Activated CD4-positive, alpha-beta T cell treated with anti-CD3 and anti-CD28 coated beads for 36 hours (primary cell): Measurements from ENCODE around the gene DLL4. TPM values are rescaled to one million over a fixed set of nuclear protein-coding genes. Genes with fewer than 3 reads are reported as not detected.

ENCODE experiments used
- ATAC-seq: fragments of 200-7000 bp; cut with Tn5 transposase; one replicate; pipeline ENCODE4 v1.10.0; 2021; ENCODE audit warnings: mild to moderate bottlenecking, moderate library complexity
- CTCF ChIA-PET: fragments of 350-600 bp; sonication (Branson Sonifier 250); formaldehyde crosslinking; loops from one replicate; lab custom pipeline; 2021; ENCODE audit warnings: antibody characterized with exemption; lab: Charles Lee
- POLR2A ChIA-PET: fragments of 350-600 bp; sonication (Branson Sonifier 250); formaldehyde crosslinking; loops from one replicate; lab custom pipeline; 2021; ENCODE audit warnings: antibody characterized with exemption, inconsistent platforms; lab: Charles Lee
- DNase-seq: peaks from one replicate; pipeline ENCODE4 v3.0.0-alpha.2; 2020
- H3K27ac Mint-ChIP-seq: one replicate; pipeline ENCODE4 v1.8.0; 2021; ENCODE audit warnings: mixed read lengths
- H3K27me3 Mint-ChIP-seq: one replicate; pipeline ENCODE4 v1.8.0; 2021; ENCODE audit warnings: mixed read lengths
- H3K36me3 Mint-ChIP-seq: one replicate; pipeline ENCODE4 v1.8.0; 2021; ENCODE audit warnings: low read depth, mixed read lengths
- H3K4me1 Mint-ChIP-seq: one replicate; pipeline ENCODE4 v1.8.0; 2021; ENCODE audit warnings: mixed read lengths
- H3K4me3 Mint-ChIP-seq: one replicate; pipeline ENCODE4 v1.8.0; 2021; ENCODE audit warnings: mild to moderate bottlenecking, moderate library complexity, mixed read lengths
- H3K9me3 Mint-ChIP-seq: one replicate; pipeline ENCODE4 v1.8.0; 2021; ENCODE audit warnings: low read depth, mixed read lengths
- intact Hi-C, 2 experiments: fragments of 100-400 bp; cut with DNase I in 1 of 2; cut with micrococcal nuclease in 1 of 2; formaldehyde crosslinking; loops; one replicate each; pipeline versions ENCODE4 v1.14.2 to v1.15.1; 2022 to 2024; cut with DNase I, micrococcal nuclease
- total RNA-seq, 2 experiments: library from RNA; stranded (reverse); gene quantifications; one replicate each; pipeline ENCODE4 v1.2.3, GENCODE V29; 2021

The DLL4 gene
- total RNA-seq, 2 experiments from 2014 or later = 0.18 to 0.30 TPM

DNA sequence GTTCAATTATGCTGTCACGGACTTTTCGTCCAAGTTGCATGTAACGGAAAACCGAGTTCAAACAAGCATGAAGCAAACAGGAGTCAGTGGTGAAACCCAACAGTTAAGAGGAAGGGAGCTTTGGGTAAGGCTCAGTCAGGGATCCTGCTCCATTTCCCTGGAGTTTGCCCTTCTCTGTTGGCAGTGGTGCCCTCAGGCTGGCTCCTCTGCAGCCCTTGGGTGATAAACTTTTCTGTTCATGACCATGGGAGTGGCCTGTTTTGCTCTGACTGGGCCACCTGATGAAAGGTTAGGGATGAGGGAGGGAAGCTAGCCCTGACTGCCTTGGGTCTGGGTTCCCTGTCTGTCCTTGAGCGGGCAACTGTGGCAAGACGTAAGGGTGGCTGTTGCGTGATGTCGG lies 40.2 kb downstream of the DLL4 start:
- no peak overlapping the region for H3K4me3 Mint-ChIP-seq
- DNase-seq (no peak), ATAC-seq (no peak)
- no peaks in the 10 kb centered on the region for H3K9me3 Mint-ChIP-seq
- no peaks in the 10 kb centered on the region for H3K36me3 Mint-ChIP-seq
- no peaks in the 10 kb centered on the region for H3K27me3 Mint-ChIP-seq
- H3K27ac Mint-ChIP-seq = no peak overlapping the region
- H3K4me1 Mint-ChIP-seq = no peaks in the 10 kb centered on the region
- ChIA-PET CTCF (interaction anchor here (0.7 to 1.1 kb wide), 5 partner anchors 15 to 67 kb away, joined by 3 to 5 read pairs (median 3); no protein-coding TSS in a partner anchor), POLR2A (interaction anchor here (0.7 kb wide), 2 partner anchors 38 to 213 kb away, joined by 3 read pairs; no protein-coding TSS in a partner anchor)
- intact Hi-C loops = no loop called here

DNA sequence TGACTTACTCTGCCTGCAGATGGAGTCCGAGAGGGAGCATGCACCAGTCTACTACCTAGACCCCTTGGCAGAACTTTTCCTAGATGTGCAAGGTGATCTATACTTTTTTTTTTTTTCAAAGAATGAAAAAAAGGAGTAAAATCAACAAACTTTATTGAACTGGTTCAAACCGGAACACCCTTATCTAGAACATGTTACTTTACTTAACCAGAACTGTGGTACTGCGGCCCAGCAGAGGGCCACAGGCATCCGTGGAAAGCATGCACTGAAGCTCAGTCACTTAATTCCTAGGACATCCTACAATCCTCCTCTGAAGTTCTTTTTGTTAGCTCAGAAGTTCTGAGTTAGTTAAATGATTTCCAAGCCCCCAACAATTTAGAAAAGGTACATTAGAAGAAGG lies 45.7 kb downstream of the DLL4 start:
- intact Hi-C loops = no loop called here
- no peaks in the 10 kb centered on the region for H3K27me3 Mint-ChIP-seq
- peaks cover 18% of the 10 kb centered on the region for H3K36me3 Mint-ChIP-seq
- H3K27ac Mint-ChIP-seq = no peak overlapping the region
- DNase-seq (no peak), ATAC-seq (no peak)
- ChIA-PET POLR2A (no interaction called here), CTCF (interaction anchor here (1.0 to 1.5 kb wide), 3 partner anchors 23 to 71 kb away, joined by 3 to 6 read pairs (median 3); no protein-coding TSS in a partner anchor)
- H3K4me1 Mint-ChIP-seq = no peaks in the 10 kb centered on the region
- no peak overlapping the region for H3K4me3 Mint-ChIP-seq
- H3K9me3 Mint-ChIP-seq = no peaks in the 10 kb centered on the region

- no peak overlapping the region for H3K27ac Mint-ChIP-seq
- ATAC-seq (no peak), DNase-seq (no peak)
- H3K4me1 Mint-ChIP-seq = no peaks in the 10 kb centered on the region
- CTCF ChIA-PET = interaction anchor here (0.6 to 1.5 kb wide), 3 partner anchors 70 to 856 kb away, joined by 3 to 6 read pairs (median 3); no protein-coding TSS in a partner anchor
- intact Hi-C loops = no loop called here
- POLR2A ChIA-PET = no interaction called here
- H3K9me3 Mint-ChIP-seq = no peaks in the 10 kb centered on the region
- H3K4me3 Mint-ChIP-seq = no peak overlapping the region
- peaks cover 35% of the 10 kb centered on the region for H3K36me3 Mint-ChIP-seq
- no peaks in the 10 kb centered on the region for H3K27me3 Mint-ChIP-seq
These were observed 47.7 kb downstream of the DLL4 start for GRCh38 chr15:40976819-40977218.

- Mint-ChIP-seq H3K4me1 (no peaks in the 10 kb centered on the region), H3K27me3 (no peaks in the 10 kb centered on the region), H3K9me3 (no peaks in the 10 kb centered on the region), H3K27ac (no peak overlapping the region), H3K36me3 (peaks cover 41% of the 10 kb centered on the region), H3K4me3 (no peak overlapping the region)
- intact Hi-C loops = no loop called here
- POLR2A ChIA-PET = no interaction called here
- ATAC-seq (no peak), DNase-seq (no peak)
- CTCF ChIA-PET = interaction anchor here (1.0 kb wide), 1 partner anchor 24 kb away, joined by 3 read pairs; no protein-coding TSS in a partner anchor
These were observed 49.0 kb downstream of the DLL4 start for GRCh38 chr15:40978141-40978540.

GRCh38 chr15:40978562-40978961 lies 49.4 kb downstream of the DLL4 start:
- Mint-ChIP-seq H3K4me3 (no peak overlapping the region), H3K9me3 (no peaks in the 10 kb centered on the region), H3K27ac (no peak overlapping the region), H3K27me3 (no peaks in the 10 kb centered on the region), H3K4me1 (no peaks in the 10 kb centered on the region), H3K36me3 (peaks cover 43% of the 10 kb centered on the region)
- DNase-seq (no peak), ATAC-seq (no peak)
- intact Hi-C loops = no loop called here
- CTCF ChIA-PET = interaction anchor here (1.0 kb wide), 1 partner anchor 24 kb away, joined by 3 read pairs; no protein-coding TSS in a partner anchor
- POLR2A ChIA-PET = no interaction called here

DNA sequence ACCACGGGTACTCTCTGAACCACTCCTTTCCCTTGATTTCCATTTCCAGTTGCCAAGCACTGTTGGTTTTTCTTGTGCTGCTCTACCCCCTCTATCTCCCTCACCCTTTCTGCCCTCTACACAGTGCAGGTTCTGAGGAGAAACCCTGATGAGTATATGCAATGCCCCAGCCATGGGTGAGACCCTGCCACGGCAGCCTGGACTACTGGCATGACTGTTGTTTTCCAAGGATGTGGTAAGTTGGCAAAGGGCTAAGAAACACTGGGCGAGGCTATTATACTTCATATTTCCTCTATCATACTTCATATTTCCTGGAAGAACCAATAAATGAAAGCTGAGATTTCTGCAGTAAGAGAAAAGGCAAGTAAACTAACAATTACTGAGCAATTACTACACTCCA lies 52.0 kb downstream of the DLL4 start:
- Mint-ChIP-seq H3K27me3 (no peaks in the 10 kb centered on the region), H3K9me3 (no peaks in the 10 kb centered on the region), H3K36me3 (peaks cover 52% of the 10 kb centered on the region), H3K4me3 (no peak overlapping the region), H3K4me1 (no peaks in the 10 kb centered on the region), H3K27ac (no peak overlapping the region)
- POLR2A ChIA-PET = no interaction called here
- intact Hi-C loops = no loop called here
- CTCF ChIA-PET = interaction anchor here (0.9 kb wide), 1 partner anchor 44 kb away, joined by 4 read pairs; no protein-coding TSS in a partner anchor
- no peak for ATAC-seq
- no peak for DNase-seq

- H3K4me3 Mint-ChIP-seq = no peak overlapping the region
- DNase-seq (no peak), ATAC-seq (no peak)
- H3K36me3 Mint-ChIP-seq = peaks cover 59% of the 10 kb centered on the region
- no peak overlapping the region for H3K27ac Mint-ChIP-seq
- H3K27me3 Mint-ChIP-seq = no peaks in the 10 kb centered on the region
- ChIA-PET POLR2A (interaction anchor here (0.6 kb wide), 1 partner anchor 20 kb away, joined by 12 read pairs; no protein-coding TSS in a partner anchor), CTCF (interaction anchor here (0.6 to 2.0 kb wide), 7 partner anchors 17 to 430 kb away, joined by 3 to 7 read pairs (median 4); partner anchors contain the start of gene CHAC1)
- H3K4me1 Mint-ChIP-seq = no peaks in the 10 kb centered on the region
- H3K9me3 Mint-ChIP-seq = no peaks in the 10 kb centered on the region
- intact Hi-C loops = no loop called here
These were observed 53.7 kb downstream of the DLL4 start for GRCh38 chr15:40982855-40983254.

GRCh38 chr15:40984406-40984805 lies 55.3 kb downstream of the DLL4 start:
- no peak for DNase-seq
- POLR2A ChIA-PET = interaction anchor here (0.6 to 0.7 kb wide), 2 partner anchors 19 to 138 kb away, joined by 3 to 4 read pairs; no protein-coding TSS in a partner anchor
- peaks cover 46% of the 10 kb centered on the region for H3K36me3 Mint-ChIP-seq

DNA sequence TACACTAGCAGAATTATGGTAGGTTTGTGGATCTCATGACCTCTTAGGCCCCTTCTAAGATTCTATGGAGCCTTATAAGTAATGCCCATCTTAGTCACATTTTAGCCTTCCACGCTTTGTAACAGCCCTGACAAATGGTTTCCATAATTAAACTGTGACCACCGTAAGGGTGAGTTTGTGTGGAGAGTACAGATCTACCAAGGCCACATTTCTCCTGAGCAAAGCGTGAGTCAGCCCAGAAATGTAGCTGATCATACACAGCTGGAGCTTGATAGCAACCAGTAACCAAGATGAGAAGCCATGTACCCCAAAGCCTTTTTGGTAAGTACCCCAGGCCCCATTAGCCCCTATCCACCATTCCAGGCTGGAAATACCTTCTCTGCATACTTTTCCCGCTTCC lies 55.8 kb downstream of the DLL4 start:
- intact Hi-C loops = no loop called here
- ChIA-PET CTCF (no interaction called here), POLR2A (interaction anchor here (0.6 kb wide), 1 partner anchor 20 kb away, joined by 3 read pairs; no protein-coding TSS in a partner anchor)

More at GRCh38 chr15:40984406-40984805, 55.3 kb downstream of the DLL4 start:
- Mint-ChIP-seq H3K9me3 (no peaks in the 10 kb centered on the region), H3K4me3 (no peak overlapping the region), H3K27me3 (no peaks in the 10 kb centered on the region), H3K27ac (no peak overlapping the region), H3K4me1 (no peaks in the 10 kb centered on the region)
- intact Hi-C loops = no loop called here
- CTCF ChIA-PET = interaction anchor here (2.0 kb wide), 1 partner anchor 81 kb away, joined by 7 read pairs; no protein-coding TSS in a partner anchor
- no peak for ATAC-seq

DNA sequence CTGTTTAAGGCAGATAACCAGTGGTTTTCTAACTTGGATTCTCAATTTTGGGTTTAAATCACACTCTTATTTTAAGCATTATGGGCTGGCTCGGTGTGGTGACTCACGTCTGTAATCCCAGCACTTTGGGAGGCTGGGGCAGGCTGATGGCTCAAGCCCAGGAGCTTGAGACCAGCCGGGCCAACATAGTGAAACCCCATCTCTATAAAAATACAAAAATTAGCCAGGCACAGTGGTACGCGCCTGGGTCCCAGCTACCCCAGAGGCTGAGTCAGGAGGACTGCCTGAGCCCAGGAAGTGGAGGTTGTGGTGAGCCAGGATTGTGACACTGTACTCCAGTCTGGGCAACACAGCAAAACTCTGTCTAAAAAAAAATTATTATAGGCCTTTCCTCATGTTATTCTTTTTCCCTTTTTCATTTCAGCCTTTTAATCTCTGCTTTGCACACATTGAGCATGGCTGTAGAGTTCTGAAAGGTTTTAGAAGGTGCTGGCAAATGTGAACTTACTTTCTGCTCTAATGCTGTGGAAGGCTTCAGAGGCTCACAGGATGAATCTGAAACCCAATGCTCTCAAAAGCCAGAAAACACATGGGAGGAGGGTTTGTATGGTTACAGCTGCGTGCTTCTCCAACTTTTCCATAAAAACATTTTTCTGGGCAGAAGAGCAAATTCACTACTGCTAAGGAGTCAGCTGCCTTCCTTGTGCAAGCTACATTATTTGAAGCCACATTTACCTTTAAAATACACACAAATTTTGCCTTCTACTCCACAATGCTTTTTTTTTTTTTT lies 56.6 kb downstream of the DLL4 start:
- Mint-ChIP-seq H3K27me3 (no peaks in the 10 kb centered on the region), H3K27ac (no peak overlapping the region), H3K4me3 (no peak overlapping the region), H3K36me3 (peaks cover 48% of the 10 kb centered on the region), H3K4me1 (peaks cover 8% of the 10 kb centered on the region), H3K9me3 (no peaks in the 10 kb centered on the region)
- no peak for ATAC-seq
- intact Hi-C loops = no loop called here
- POLR2A ChIA-PET = no interaction called here
- DNase-seq = no peak
- CTCF ChIA-PET = no interaction called here

More for the DNA sequence above, 55.8 kb downstream of the DLL4 start:
- peak overlapping the region; percentile 29 for H3K27ac Mint-ChIP-seq
- peaks cover 49% of the 10 kb centered on the region for H3K36me3 Mint-ChIP-seq
- no peak for DNase-seq
- no peak overlapping the region for H3K4me3 Mint-ChIP-seq
- peaks cover under 1% of the 10 kb centered on the region for H3K4me1 Mint-ChIP-seq
- ATAC-seq = no peak
- H3K27me3 Mint-ChIP-seq = no peaks in the 10 kb centered on the region
- no peaks in the 10 kb centered on the region for H3K9me3 Mint-ChIP-seq

DNA sequence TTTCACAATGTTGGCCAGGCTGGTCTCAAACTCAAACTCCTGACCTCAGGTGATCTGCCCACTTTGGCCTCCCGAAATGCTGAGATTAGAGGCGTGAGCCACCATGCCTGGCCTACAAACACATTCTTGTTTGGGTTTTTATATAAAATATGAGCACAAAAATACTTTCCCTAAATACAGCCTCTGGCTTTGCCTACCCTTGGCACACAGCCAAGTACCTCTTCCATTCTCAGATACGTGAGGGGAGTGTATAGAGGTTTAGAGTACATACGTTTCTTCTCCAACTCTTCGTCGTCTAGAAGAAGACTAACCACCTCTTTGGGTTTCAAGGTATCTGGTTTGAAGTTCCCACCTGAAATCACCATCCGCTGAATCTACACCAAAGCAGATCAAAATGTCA lies 57.7 kb downstream of the DLL4 start:
- no peak for ATAC-seq
- H3K27me3 Mint-ChIP-seq = no peaks in the 10 kb centered on the region
- CTCF ChIA-PET = no interaction called here
- no peak for DNase-seq
- no peak overlapping the region for H3K27ac Mint-ChIP-seq
- H3K9me3 Mint-ChIP-seq = no peaks in the 10 kb centered on the region
- H3K36me3 Mint-ChIP-seq = peaks cover 43% of the 10 kb centered on the region
- peaks cover 15% of the 10 kb centered on the region for H3K4me1 Mint-ChIP-seq
- H3K4me3 Mint-ChIP-seq = no peak overlapping the region
- POLR2A ChIA-PET = no interaction called here
- intact Hi-C loops = no loop called here
